SK-N-SH treated with all-trans-retinoic acid at 6 μM for 48 hours (cell line): ENCODE data around the gene HELZ2.

Experiments used
- ATAC-seq: fragments of 200-7000 bp; cut with Tn5 transposase; 3 replicates; pipeline ENCODE4 v1.9.1; 2020; ENCODE audit warnings: mild to moderate bottlenecking, moderate library complexity
- ARNTL ChIP-seq: fragments of 450-650 bp; formaldehyde crosslinking; IDR thresholded peaks from 2 replicates; pipeline ENCODE4 v1.5.0; 2020; ENCODE audit warnings: low read depth, mild to moderate bottlenecking, moderate library complexity, borderline replicate concordance
- BACH2 ChIP-seq: fragments of 250-450 bp; sonication (Bioruptor Pico); IDR thresholded peaks from 2 replicates; pipeline ENCODE4 v1.9.0; 2021; ENCODE audit warnings: mild to moderate bottlenecking, borderline replicate concordance
- CSDC2 ChIP-seq: fragments of 250-450 bp; sonication (Bioruptor Pico); IDR thresholded peaks from 2 replicates; pipeline ENCODE4 v1.5.0; 2020; ENCODE audit warnings: mild to moderate bottlenecking, moderate library complexity
- ESRRG ChIP-seq: fragments of 250-450 bp; sonication (Bioruptor Pico); IDR thresholded peaks from 2 replicates; pipeline ENCODE4 v1.6.1; 2021; ENCODE audit warnings: mild to moderate bottlenecking
- GLIS3 ChIP-seq: fragments of 250-450 bp; sonication (Bioruptor Pico); IDR thresholded peaks from 2 replicates; pipeline ENCODE4 v1.5.0; 2020; ENCODE audit warnings: mild to moderate bottlenecking, moderate library complexity
- ISL1 ChIP-seq: fragments of 250-450 bp; sonication (Bioruptor Pico); IDR thresholded peaks from 2 replicates; pipeline ENCODE4 v2.1.2; 2022; ENCODE audit warnings: mild to moderate bottlenecking, moderate library complexity
- OSR1 ChIP-seq: fragments of 250-450 bp; sonication (Bioruptor Pico); IDR thresholded peaks from 2 replicates; pipeline ENCODE4 v1.8.0; 2022; ENCODE audit warnings: moderate library complexity, mild to moderate bottlenecking, inconsistent platforms
- PPARA ChIP-seq: fragments of 250-450 bp; sonication (Bioruptor Pico); IDR thresholded peaks from 2 replicates; pipeline ENCODE4 v1.5.0; 2020; ENCODE audit warnings: mild to moderate bottlenecking, borderline replicate concordance
- RARB ChIP-seq: fragments of 250-450 bp; sonication (Bioruptor Pico); IDR thresholded peaks from 2 replicates; pipeline ENCODE4 v1.8.0; 2021; ENCODE audit warnings: mild to moderate bottlenecking, moderate library complexity
- SNAI2 ChIP-seq: fragments of 250-450 bp; sonication (Bioruptor Pico); IDR thresholded peaks from 2 replicates; pipeline ENCODE4 v1.5.0; 2020; ENCODE audit warnings: mild to moderate bottlenecking, moderate library complexity
- TCF4 ChIP-seq: fragments of 250-450 bp; sonication (Bioruptor Pico); IDR thresholded peaks from 2 replicates; pipeline ENCODE4 v1.8.0; 2021; ENCODE audit warnings: mild to moderate bottlenecking, moderate library complexity, borderline replicate concordance
- TOX ChIP-seq: fragments of 250-450 bp; sonication (Bioruptor Pico); IDR thresholded peaks from 2 replicates; pipeline ENCODE4 v1.8.0; 2021; ENCODE audit warnings: mild to moderate bottlenecking, moderate library complexity, borderline replicate concordance
- TSHZ2 ChIP-seq: fragments of 250-450 bp; sonication (Bioruptor Pico); IDR thresholded peaks from 2 replicates; pipeline ENCODE4 v1.5.0; 2020; ENCODE audit warnings: mild to moderate bottlenecking, moderate library complexity
- ZC3H10 ChIP-seq: fragments of 250-450 bp; sonication (Bioruptor Pico); IDR thresholded peaks from 2 replicates; pipeline ENCODE4 v1.5.1; 2021; ENCODE audit warnings: mild to moderate bottlenecking, moderate library complexity
- ZFP3 ChIP-seq: fragments of 250-450 bp; sonication (Bioruptor Pico); IDR thresholded peaks from 2 replicates; pipeline ENCODE4 v1.5.0; 2020; ENCODE audit warnings: mild to moderate bottlenecking, moderate library complexity
- ZFP30 ChIP-seq: fragments of 450-650 bp; formaldehyde crosslinking; IDR thresholded peaks from 2 replicates; pipeline ENCODE4 v1.5.0; 2022; ENCODE audit warnings: mild to moderate bottlenecking, moderate library complexity
- ZNF565 ChIP-seq: fragments of 450-650 bp; formaldehyde crosslinking; conservative IDR thresholded peaks from 2 replicates; pipeline ENCODE4 v1.5.0; 2020; ENCODE audit warnings: low read depth, mild to moderate bottlenecking, moderate library complexity
- ZNF70 ChIP-seq: fragments of 450-650 bp; formaldehyde crosslinking; IDR thresholded peaks from 2 replicates; pipeline ENCODE4 v1.5.0; 2020; ENCODE audit warnings: mild to moderate bottlenecking, moderate library complexity
- ZNF8 ChIP-seq: fragments of 450-650 bp; formaldehyde crosslinking; IDR thresholded peaks from 2 replicates; pipeline ENCODE4 v1.5.0; 2020; ENCODE audit warnings: mild to moderate bottlenecking, moderate library complexity
- TF ChIP-seq, protein P1 (sequence below): fragments of 250-450 bp; sonication (Bioruptor Pico); IDR thresholded peaks from 2 replicates; pipeline ENCODE4 v1.8.0; 2021; ENCODE audit warnings: low read depth, mild to moderate bottlenecking, moderate library complexity, borderline replicate concordance
- TF ChIP-seq, protein P2 (sequence below): fragments of 250-450 bp; sonication (Bioruptor Pico); IDR thresholded peaks from 2 replicates; pipeline ENCODE4 v1.5.1; 2020; ENCODE audit warnings: low read depth, mild to moderate bottlenecking, moderate library complexity

HELZ2 gene

DNA sequence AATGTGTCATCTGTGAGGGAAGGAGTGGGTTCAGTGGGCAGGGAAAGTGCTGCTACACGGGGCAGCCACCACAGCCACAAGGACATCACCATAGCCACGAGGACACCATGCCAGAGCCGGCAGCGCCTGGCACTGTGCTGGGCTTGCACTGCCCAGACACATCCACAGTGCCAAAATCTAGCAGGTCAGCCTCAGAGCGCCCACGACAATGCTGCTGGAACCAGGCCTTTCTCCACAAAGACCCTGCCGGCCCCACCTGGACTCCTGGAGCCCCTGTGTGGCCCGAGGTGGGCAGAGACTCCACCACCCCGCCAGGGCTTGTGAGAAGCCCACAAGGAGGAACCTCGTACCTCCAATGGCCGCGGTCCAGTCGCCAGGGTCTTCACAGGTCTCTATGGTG lies 18.6 kb upstream of the HELZ2 start:
- no peak for ATAC-seq
- TF ChIP-seq BACH2 (CRISPR knock-in tag) (no peak), TSHZ2 (CRISPR knock-in tag) (no peak), ISL1 (CRISPR knock-in tag) (no peak)

DNA sequence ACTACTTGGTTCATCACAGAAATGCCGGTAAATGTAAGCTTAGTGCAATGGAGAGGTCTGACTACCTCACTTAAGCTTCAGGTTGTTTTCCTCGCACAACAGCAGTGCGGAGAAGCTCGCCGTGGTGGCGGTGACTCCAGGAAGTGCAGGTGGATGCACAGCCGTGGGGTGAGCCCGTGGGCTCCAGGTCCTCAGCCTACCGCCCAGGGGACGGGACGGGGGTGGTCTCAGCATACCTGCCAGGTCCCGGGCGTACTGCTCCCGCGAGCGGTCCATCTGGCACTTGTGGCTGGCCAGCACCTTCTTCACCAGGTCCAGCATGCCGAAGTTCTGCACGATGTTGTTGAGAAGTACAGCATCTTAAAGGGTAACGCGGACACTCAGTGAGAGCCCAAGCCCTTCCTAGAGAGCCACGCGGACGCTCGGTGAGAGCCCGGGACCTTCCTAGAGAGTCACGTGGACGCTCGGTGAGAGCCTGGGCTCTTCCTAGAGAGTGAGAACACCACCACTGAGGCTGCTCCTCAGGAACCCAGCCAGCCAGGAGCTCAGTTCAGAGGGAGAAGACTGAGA lies 17.8 kb upstream of the HELZ2 start:
- no peak for ATAC-seq
- TF ChIP-seq TCF4 (CRISPR knock-in tag) (no peak), SNAI2 (CRISPR knock-in tag) (no peak), ISL1 (CRISPR knock-in tag) (no peak), PPARA (CRISPR knock-in tag) (no peak), ESRRG (no peak), ARNTL (CRISPR knock-in tag) (no peak), OSR1 (CRISPR knock-in tag) (no peak), RARB (CRISPR knock-in tag) (no peak), ZNF565 (CRISPR knock-in tag) (no peak), CSDC2 (CRISPR knock-in tag) (no peak), TSHZ2 (CRISPR knock-in tag) (no peak)
- TF ChIP-seq, protein P1, sequence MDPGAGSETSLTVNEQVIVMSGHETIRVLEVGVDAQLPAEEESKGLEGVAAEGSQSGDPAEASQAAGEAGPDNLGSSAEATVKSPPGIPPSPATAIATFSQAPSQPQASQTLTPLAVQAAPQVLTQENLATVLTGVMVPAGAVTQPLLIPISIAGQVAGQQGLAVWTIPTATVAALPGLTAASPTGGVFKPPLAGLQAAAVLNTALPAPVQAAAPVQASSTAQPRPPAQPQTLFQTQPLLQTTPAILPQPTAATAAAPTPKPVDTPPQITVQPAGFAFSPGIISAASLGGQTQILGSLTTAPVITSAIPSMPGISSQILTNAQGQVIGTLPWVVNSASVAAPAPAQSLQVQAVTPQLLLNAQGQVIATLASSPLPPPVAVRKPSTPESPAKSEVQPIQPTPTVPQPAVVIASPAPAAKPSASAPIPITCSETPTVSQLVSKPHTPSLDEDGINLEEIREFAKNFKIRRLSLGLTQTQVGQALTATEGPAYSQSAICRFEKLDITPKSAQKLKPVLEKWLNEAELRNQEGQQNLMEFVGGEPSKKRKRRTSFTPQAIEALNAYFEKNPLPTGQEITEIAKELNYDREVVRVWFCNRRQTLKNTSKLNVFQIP (CRISPR knock-in tag) = no peak
- TF ChIP-seq, all 23 proteins: peak for 0

GRCh38 chr20:63591147-63591533 lies 17.1 kb upstream of the HELZ2 start:
- no peak for ATAC-seq
- TF ChIP-seq BACH2 (CRISPR knock-in tag) (no peak), RARB (CRISPR knock-in tag) (no peak), CSDC2 (CRISPR knock-in tag) (no peak), ZC3H10 (CRISPR knock-in tag) (no peak), TSHZ2 (CRISPR knock-in tag) (no peak), ZFP3 (CRISPR knock-in tag) (no peak), SNAI2 (CRISPR knock-in tag) (no peak), ZNF70 (CRISPR knock-in tag) (no peak), ZFP30 (no peak), ESRRG (no peak), TOX (CRISPR knock-in tag) (no peak), ISL1 (CRISPR knock-in tag) (no peak), GLIS3 (CRISPR knock-in tag) (no peak), PPARA (CRISPR knock-in tag) (no peak), OSR1 (CRISPR knock-in tag) (no peak), ZNF565 (CRISPR knock-in tag) (no peak), ZNF8 (no peak), ARNTL (CRISPR knock-in tag) (no peak)
- TF ChIP-seq, protein P2, sequence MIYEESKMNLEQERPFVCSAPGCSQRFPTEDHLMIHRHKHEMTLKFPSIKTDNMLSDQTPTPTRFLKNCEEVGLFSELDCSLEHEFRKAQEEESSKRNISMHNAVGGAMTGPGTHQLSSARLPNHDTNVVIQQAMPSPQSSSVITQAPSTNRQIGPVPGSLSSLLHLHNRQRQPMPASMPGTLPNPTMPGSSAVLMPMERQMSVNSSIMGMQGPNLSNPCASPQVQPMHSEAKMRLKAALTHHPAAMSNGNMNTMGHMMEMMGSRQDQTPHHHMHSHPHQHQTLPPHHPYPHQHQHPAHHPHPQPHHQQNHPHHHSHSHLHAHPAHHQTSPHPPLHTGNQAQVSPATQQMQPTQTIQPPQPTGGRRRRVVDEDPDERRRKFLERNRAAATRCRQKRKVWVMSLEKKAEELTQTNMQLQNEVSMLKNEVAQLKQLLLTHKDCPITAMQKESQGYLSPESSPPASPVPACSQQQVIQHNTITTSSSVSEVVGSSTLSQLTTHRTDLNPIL (CRISPR knock-in tag) = no peak
- TF ChIP-seq, protein P1 (CRISPR knock-in tag) = no peak
